Fibroblast of lung (primary cell): ENCODE data around the gene CRISP1.

Experiments
- CTCF ChIP-seq, 2 donors: IDR thresholded peaks in 1 of 2; conservative IDR thresholded peaks in 1 of 2; 1 replicate in 1 of 2; 2 replicates in 1 of 2; pipeline ENCODE4 v1.5.1; 2011 to 2012; ENCODE audit warnings: low read length in 2 of 2, control low read depth in 1 of 2, inconsistent platforms in 1 of 2, low read depth in 1 of 2, mild to moderate bottlenecking in 1 of 2
- EZH2 ChIP-seq: IDR thresholded peaks from 2 replicates; pipeline ENCODE4 v1.5.1; 2012; ENCODE audit warnings: low read length, control low read depth, mild to moderate bottlenecking; ENCODE audit errors: missing control alignments

DNA sequence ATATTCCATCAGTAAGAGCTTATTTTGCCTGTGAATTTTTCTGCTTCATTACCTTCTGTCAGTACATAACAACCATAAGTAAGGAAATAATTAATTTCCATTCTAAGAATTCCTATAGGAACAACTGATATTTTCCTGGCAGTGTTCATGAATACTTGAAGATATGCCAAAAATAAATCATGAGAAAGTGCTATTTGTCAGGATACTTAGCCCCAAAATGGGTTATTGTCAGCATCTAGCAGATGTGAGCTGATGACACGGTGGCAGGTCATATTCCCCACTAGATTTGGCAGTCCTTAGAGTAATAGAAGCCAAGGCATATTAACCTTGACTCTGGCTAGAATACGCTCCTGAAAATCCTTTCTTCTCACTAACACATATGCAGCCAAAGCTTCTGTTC, 43.2 kb upstream of the CRISP1 start:
- no peak for TF ChIP-seq CTCF (conservative IDR thresholded peaks at IDR 0.05 in 1 of 2, IDR thresholded peaks at IDR 0.05 in 1 of 2; ENCODE audit: low read depth in 1 of 2, low read length in 2 of 2)
- no peak for TF ChIP-seq EZH2
